ENCODE data around the gene SEC24C. TPM values are rescaled to one million over a fixed set of nuclear protein-coding genes. Genes with fewer than 3 reads are reported as not detected.

SEC24C gene
- total and polyA plus RNA-seq, 2 experiments from 2014 or later: 46.8 to 59.4 TPM

GRCh38 chr10:73819081-73819480 lies 74.9 kb downstream of the SEC24C start:
- no peak for DNase-seq (ENCODE audit: low spot score)
- Histone ChIP-seq H2AFZ (no peak overlapping the region), H3K36me3 (replicated peaks; ENCODE audit: insufficient read depth, low read depth) (no peaks in the 10 kb centered on the region), H3K79me2 (no peaks in the 10 kb centered on the region), H3K9me2 (replicated peaks; ENCODE audit: insufficient read depth) (no peaks in the 10 kb centered on the region), H3K4me3 (no peak overlapping the region), H3K27me3 (no peaks in the 10 kb centered on the region), H4K20me1 (ENCODE audit: insufficient read depth, poor library complexity, severe bottlenecking) (no peaks in the 10 kb centered on the region), H3K4me2 (no peak overlapping the region), H3K9me3 (ENCODE audit: low read depth) (no peaks in the 10 kb centered on the region), H3K4me1 (ENCODE audit: insufficient read depth) (no peaks in the 10 kb centered on the region), H3K27ac (no peak overlapping the region)
- no peak for TF ChIP-seq EZH2 (IDR thresholded peaks at IDR 0.05; ENCODE audit: borderline replicate concordance)
- TF ChIP-seq CTCF (IDR thresholded peaks at IDR 0.05; ENCODE audit: poor library complexity): no peak
- TF ChIP-seq EZH2phosphoT487 (IDR thresholded peaks at IDR 0.05; ENCODE audit: low read depth, severe bottlenecking, unreplicated experiment): no peak
- 88% methylated on average over 5 of the region's 5 CpGs for WGBS (ENCODE audit: low lambda C conversion rate, missing lambda C conversion rate)

- no peaks in the 10 kb centered on the region for H3K9me3 ChIP-seq (ENCODE audit: low read depth)
- no peak overlapping the region for H2AFZ ChIP-seq
- no peaks in the 10 kb centered on the region for H3K79me2 ChIP-seq
- no peaks in the 10 kb centered on the region for H3K36me3 ChIP-seq (replicated peaks; ENCODE audit: insufficient read depth, low read depth)
- DNase-seq (ENCODE audit: low spot score): no peak
- H3K27ac ChIP-seq: no peak overlapping the region
- H3K4me1 ChIP-seq (ENCODE audit: insufficient read depth): no peaks in the 10 kb centered on the region
- no peaks in the 10 kb centered on the region for H3K9me2 ChIP-seq (replicated peaks; ENCODE audit: insufficient read depth)
- H3K4me3 ChIP-seq: no peak overlapping the region
- 90% methylated on average over 20 of the region's 20 CpGs for WGBS (ENCODE audit: low lambda C conversion rate, missing lambda C conversion rate)
- no peaks in the 10 kb centered on the region for H3K27me3 ChIP-seq
- H4K20me1 ChIP-seq (ENCODE audit: insufficient read depth, poor library complexity, severe bottlenecking): no peaks in the 10 kb centered on the region
- TF ChIP-seq EZH2phosphoT487 (IDR thresholded peaks at IDR 0.05; ENCODE audit: low read depth, severe bottlenecking, unreplicated experiment) (no peak), EZH2 (IDR thresholded peaks at IDR 0.05; ENCODE audit: borderline replicate concordance) (no peak), CTCF (IDR thresholded peaks at IDR 0.05; ENCODE audit: poor library complexity) (no peak)
- no peak overlapping the region for H3K4me2 ChIP-seq
These were observed 75.4 kb downstream of the SEC24C start for GRCh38 chr10:73819513-73820093.

Small RNA genes within 50 kb of the gene (small RNA-seq; reads per million reads assigned to genes)
- gene AC022400.4 (not detected), gene AC022400.9 (not detected), gene RNA5SP320 (not detected), gene ZSWIM8-AS1 (not detected)

Other genes starting within 250 kb of the SEC24C start
- gene PPP3CB, start 248.3 kb upstream of the SEC24C start, total RNA-seq: 33.8 and 41.4 TPM in 2 replicates
- gene PPP3CB, start 248.3 kb upstream of the SEC24C start, polyA plus RNA-seq: 11.8 and 15.0 TPM in 2 replicates
- 61.6 and 83.4 TPM in 2 replicates for gene USP54, start 153.0 kb upstream of the SEC24C start, total RNA-seq
- 13.2 and 19.4 TPM in 2 replicates for gene USP54, start 153.0 kb upstream of the SEC24C start, polyA plus RNA-seq
- gene MYOZ1, start 102.9 kb upstream of the SEC24C start, total RNA-seq: 0.20 and 0.50 TPM in 2 replicates
- gene MYOZ1, start 102.9 kb upstream of the SEC24C start, polyA plus RNA-seq: 0.44 and 1.3 TPM in 2 replicates
- not detected in 2 replicates for gene SYNPO2L, start 88.3 kb upstream of the SEC24C start, total RNA-seq
- 0.40 TPM in 1 of 2 replicates, not detected in the other for gene SYNPO2L, start 88.3 kb upstream of the SEC24C start, polyA plus RNA-seq
- 3.6 and 5.5 TPM in 2 replicates for gene AGAP5, start 46.3 kb upstream of the SEC24C start, total RNA-seq
- gene AGAP5, start 46.3 kb upstream of the SEC24C start, polyA plus RNA-seq: 1.9 and 2.4 TPM in 2 replicates
- 45.3 and 59.1 TPM in 2 replicates for gene CHCHD1, start 37.7 kb downstream of the SEC24C start, total RNA-seq
- 86.1 and 95.2 TPM in 2 replicates for gene CHCHD1, start 37.7 kb downstream of the SEC24C start, polyA plus RNA-seq
- gene ZSWIM8, start 41.2 kb downstream of the SEC24C start, total RNA-seq: 83.7 and 101 TPM in 2 replicates
- 98.5 and 103 TPM in 2 replicates for gene ZSWIM8, start 41.2 kb downstream of the SEC24C start, polyA plus RNA-seq
- 10.7 and 29.9 TPM in 2 replicates for gene NDST2, start 67.2 kb downstream of the SEC24C start, total RNA-seq
- gene NDST2, start 67.2 kb downstream of the SEC24C start, polyA plus RNA-seq: 21.1 and 24.9 TPM in 2 replicates
- gene CAMK2G, start 130.2 kb downstream of the SEC24C start, total RNA-seq: 22.5 and 25.0 TPM in 2 replicates
- 5.2 and 5.9 TPM in 2 replicates for gene CAMK2G, start 130.2 kb downstream of the SEC24C start, polyA plus RNA-seq
- gene PLAU, start 166.8 kb downstream of the SEC24C start, total RNA-seq: 2.8 and 5.2 TPM in 2 replicates
- 10.4 and 11.1 TPM in 2 replicates for gene PLAU, start 166.8 kb downstream of the SEC24C start, polyA plus RNA-seq